Right lobe of liver (tissue), 6 donors: ENCODE measurements around the gene ANTXR1. TPM values are rescaled to one million over a fixed set of nuclear protein-coding genes. Genes with fewer than 3 reads are reported as not detected.

Experiments
- ATAC-seq, 4 donors: fragments of 200-7000 bp; cut with Tn5 transposase; one replicate each; pipeline ENCODE4 v1.9.1; 2020; ENCODE audit warnings: mild to moderate bottlenecking in 4 of 4, moderate library complexity in 4 of 4
- DNase-seq, 3 donors: peaks; one replicate each; pipeline ENCODE4 v3.0.0-alpha.2; 2020
- H3K27ac ChIP-seq, 3 donors: fragments of 200-600 bp; one replicate each; pipeline ENCODE4 v1.8.0; 2022
- H3K27me3 ChIP-seq, 2 donors: fragments of 200-600 bp; one replicate each; pipeline ENCODE4 v1.8.0; 2022
- H3K36me3 ChIP-seq, 4 donors: fragments of 200-600 bp; sonication (generic) in 1 of 4; one replicate each; pipeline versions ENCODE4 v1.5.1 to v1.8.0; 2017 to 2022; ENCODE audit warnings: control low read depth in 1 of 4
- H3K4me1 ChIP-seq, 4 donors: fragments of 200-600 bp; sonication (generic) in 1 of 4; one replicate each; pipeline versions ENCODE4 v1.5.1 to v1.8.0; 2017 to 2022; ENCODE audit warnings: control low read depth in 1 of 4
- H3K4me3 ChIP-seq, 3 donors: fragments of 200-600 bp; one replicate each; pipeline ENCODE4 v1.8.0; 2022
- H3K9me3 ChIP-seq, 4 donors: fragments of 200-600 bp; sonication (generic) in 1 of 4; one replicate each; pipeline versions ENCODE4 v1.5.1 to v1.8.0; 2017 to 2022; ENCODE audit warnings: control low read depth in 1 of 4
- CTCF ChIP-seq, 4 donors: fragments of 200-600 bp in 3 of 4; fragments of 450-650 bp in 1 of 4; IDR thresholded peaks; one replicate each; pipeline versions ENCODE4 v1.5.1 to v1.8.0; 2016 to 2022; ENCODE audit warnings: antibody characterized with exemption in 4 of 4, mild to moderate bottlenecking in 2 of 4
- POLR2A ChIP-seq: fragments of 450-650 bp; IDR thresholded peaks from one replicate; pipeline ENCODE4 v1.6.1; 2017; ENCODE audit warnings: antibody characterized with exemption, mild to moderate bottlenecking
- WGBS: methylation state at CpG from one replicate; pipeline ENCODE4 v1.1.6; 2018; ENCODE audit warnings: low coverage, low lambda C conversion rate; ENCODE audit not compliant: insufficient coverage; ENCODE audit errors: missing lambda C conversion rate; 5-methylcytosine and 5-hydroxymethylcytosine counted together
- intact Hi-C, 2 donors: fragments of 100-400 bp; cut with DNase I; formaldehyde crosslinking; loops; one replicate each; pipeline versions ENCODE4 v1.11.2 to v1.14.1; 2022
- total RNA-seq, 6 experiments: library from RNA; depleted of rRNA in 2 of 6; stranded (reverse); fragments of >200 nt in 2 of 6; fragmentation: NEBNext Ultra II Directional in 3 of 6; extraction: Animal tissue kit (Norgen Biotek cat#: 25700) in 3 of 6; gene quantifications; one replicate each; pipeline versions ENCODE4 v1.1.0 to v1.2.4, GENCODE V29; 2016 to 2023
- donor health status: DM: no; HTN: yes; CAD: no.
- donor health status: DM: no; HTN: no; CAD: no.
- donor health status: DM: no; HTN: no; CAD: no.
- donor health status: DM: no; HTN: yes; CAD: no.
- donor health status: DM: no; HTN: yes; CAD: no.

Gene ANTXR1
- total RNA-seq, 6 experiments from 2014 or later, result 1.1 to 4.1 (median 2.9) TPM

GRCh38 chr2:69102041-69102593, 89.1 kb downstream of the ANTXR1 start:
- Histone ChIP-seq H3K36me3 (no peaks in the 10 kb centered on the region), H3K4me1 (no peaks in the 10 kb centered on the region), H3K27ac (no peak overlapping the region), H3K9me3 (no peaks in the 10 kb centered on the region), H3K27me3 (no peaks in the 10 kb centered on the region), H3K4me3 (no peak overlapping the region)
- TF ChIP-seq POLR2A (no peak), CTCF (IDR thresholded peaks at IDR 0.05) (no peak)
- ATAC-seq, result no peak
- DNase-seq, result no peak
- intact Hi-C loops, result no loop called here
- WGBS, result 71% methylated on average over 3 of the region's 3 CpGs

- no peak for ATAC-seq
- intact Hi-C loops, result no loop called here
- Histone ChIP-seq H3K27ac (no peak overlapping the region), H3K4me3 (no peak overlapping the region), H3K9me3 (no peaks in the 10 kb centered on the region), H3K4me1 (no peaks in the 10 kb centered on the region), H3K36me3 (no peaks in the 10 kb centered on the region), H3K27me3 (no peaks in the 10 kb centered on the region)
- DNase-seq, result no peak
- 83% methylated on average over 5 of the region's 5 CpGs for WGBS
- TF ChIP-seq CTCF (IDR thresholded peaks at IDR 0.05) (no peak), POLR2A (no peak)
Measured at GRCh38 chr2:69103419-69103818, 90.4 kb downstream of the ANTXR1 start.

DNA sequence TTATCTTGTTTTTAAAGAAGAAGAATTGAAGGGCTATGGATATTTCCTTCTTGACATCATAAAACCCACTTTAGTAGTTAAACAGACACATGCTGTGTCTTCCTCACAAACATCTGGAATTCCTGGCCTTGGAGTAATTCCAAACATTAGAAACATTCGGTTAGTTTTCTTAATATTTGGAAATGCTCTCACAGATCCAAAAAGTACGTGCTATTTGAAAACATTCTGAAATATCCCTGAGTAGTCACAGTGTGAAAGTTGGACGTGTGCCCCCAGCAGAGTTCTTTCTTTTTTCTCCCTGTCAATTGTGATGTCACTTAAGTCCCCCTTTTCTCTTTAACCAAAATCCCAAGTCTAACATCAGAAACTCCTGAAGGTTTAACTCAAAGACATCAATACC, 91.3 kb downstream of the ANTXR1 start:
- Histone ChIP-seq H3K27ac (no peak overlapping the region), H3K36me3 (no peaks in the 10 kb centered on the region), H3K4me1 (no peaks in the 10 kb centered on the region), H3K9me3 (no peaks in the 10 kb centered on the region), H3K4me3 (no peak overlapping the region), H3K27me3 (no peaks in the 10 kb centered on the region)
- TF ChIP-seq POLR2A, result no peak
- TF ChIP-seq CTCF (IDR thresholded peaks at IDR 0.05), result no peak
- ATAC-seq (no peak), DNase-seq (no peak)
- 32% methylated on average over 3 of the region's 3 CpGs for WGBS
- intact Hi-C loops, result no loop called here

- no peaks in the 10 kb centered on the region for H3K4me1 ChIP-seq
- ATAC-seq (no peak), DNase-seq (no peak)
- TF ChIP-seq CTCF (IDR thresholded peaks at IDR 0.05), result no peak
- TF ChIP-seq POLR2A, result no peak
- intact Hi-C loops, result no loop called here
- no peaks in the 10 kb centered on the region for H3K27me3 ChIP-seq
- no peak overlapping the region for H3K27ac ChIP-seq
- 69% methylated on average over 4 of the region's 4 CpGs for WGBS
- H3K9me3 ChIP-seq, result no peaks in the 10 kb centered on the region
- no peak overlapping the region for H3K4me3 ChIP-seq
- no peaks in the 10 kb centered on the region for H3K36me3 ChIP-seq
Measured at GRCh38 chr2:69109255-69109654, 96.3 kb downstream of the ANTXR1 start.

DNA sequence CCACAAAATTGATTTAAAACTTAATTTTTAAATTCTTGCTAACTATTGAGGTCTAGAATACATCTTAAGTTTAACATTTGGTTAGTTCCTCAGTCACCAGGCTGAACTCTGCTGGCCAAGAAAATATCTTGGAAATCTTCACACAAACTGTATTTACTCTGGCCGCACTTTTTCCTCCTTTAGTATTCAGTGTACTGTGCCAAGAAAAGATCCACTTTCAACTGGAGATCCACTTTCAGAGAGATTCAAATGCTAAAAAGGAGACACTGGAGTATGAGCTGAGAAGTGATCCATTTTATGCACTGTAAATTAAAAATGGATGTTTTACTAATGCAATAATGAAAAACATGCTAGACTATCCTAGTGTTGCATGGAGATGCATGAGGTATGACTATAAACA, 98.1 kb downstream of the ANTXR1 start:
- intact Hi-C loops, result no loop called here
- no peak for ATAC-seq
- no peak overlapping the region for H3K27ac ChIP-seq

More for the DNA sequence above, 98.1 kb downstream of the ANTXR1 start:
- TF ChIP-seq CTCF (IDR thresholded peaks at IDR 0.05) (no peak), POLR2A (no peak)
- no peak overlapping the region for H3K4me3 ChIP-seq
- 56% methylated on average over 1 of the region's 1 CpG for WGBS
- H3K9me3 ChIP-seq, result no peaks in the 10 kb centered on the region
- no peaks in the 10 kb centered on the region for H3K36me3 ChIP-seq
- no peaks in the 10 kb centered on the region for H3K4me1 ChIP-seq
- H3K27me3 ChIP-seq, result no peaks in the 10 kb centered on the region
- no peak for DNase-seq
